Peyer's patch (tissue), 4 donors: ENCODE data around the gene FBXO17. TPM values are rescaled to one million over a fixed set of nuclear protein-coding genes. Genes with fewer than 3 reads are reported as not detected.

Source experiments
- DNase-seq, 3 donors: peaks; one replicate each; pipeline ENCODE4 v3.0.0-alpha.2; 2017 to 2019
- H3K27ac ChIP-seq, 4 donors: fragments of 200-600 bp; sonication (generic); one replicate each; pipeline ENCODE4 v1.5.1; 2016 to 2019
- H3K27me3 ChIP-seq, 2 donors: fragments of 200-600 bp; sonication (generic); one replicate each; pipeline ENCODE4 v1.5.1; 2019
- H3K36me3 ChIP-seq, 3 donors: fragments of 200-600 bp; sonication (generic); one replicate each; pipeline ENCODE4 v1.5.1; 2016 to 2019
- H3K4me1 ChIP-seq, 4 donors: fragments of 200-600 bp; sonication (generic); one replicate each; pipeline ENCODE4 v1.5.1; 2016 to 2019
- H3K4me3 ChIP-seq, 4 donors: fragments of 200-600 bp; sonication (generic); 1 replicate in 3 of 4; 2 replicates in 1 of 4; pipeline ENCODE4 v1.5.1; 2016 to 2019; ENCODE audit warnings: mild to moderate bottlenecking in 1 of 4
- H3K9me3 ChIP-seq, 4 donors: fragments of 200-600 bp; sonication (generic); one replicate each; pipeline ENCODE4 v1.5.1; 2016 to 2019; ENCODE audit warnings: mild to moderate bottlenecking in 1 of 4
- CTCF ChIP-seq, 6 experiments: fragments of 450-650 bp in 4 of 6; fragments of 200-600 bp in 2 of 6; sonication (generic) in 1 of 6; IDR thresholded peaks; one replicate each; pipeline ENCODE4 v1.5.1; 2017 to 2019; ENCODE audit warnings: antibody characterized with exemption in 6 of 6, mild to moderate bottlenecking in 3 of 6, moderate library complexity in 1 of 6
- POLR2A ChIP-seq, 2 donors: fragments of 450-650 bp; IDR thresholded peaks; one replicate each; pipeline ENCODE4 v1.5.1; 2017; ENCODE audit warnings: antibody characterized with exemption in 2 of 2, mild to moderate bottlenecking in 2 of 2, moderate library complexity in 2 of 2
- total RNA-seq, 4 donors: library from RNA; depleted of rRNA; stranded (reverse); fragments of >200 nt; gene quantifications; one replicate each; pipeline ENCODE4 v1.1.0, GENCODE V29; 2016

Gene FBXO17
- total RNA-seq, 4 donors from 2014 or later: 1.4 to 5.4 (median 3.9) TPM

- peaks cover 0 to 10% of the 10 kb centered on the region in 2 donors for H3K27me3 ChIP-seq
- peaks cover 0 to 9% (median 0%) of the 10 kb centered on the region in 4 donors for H3K4me1 ChIP-seq
- H3K9me3 ChIP-seq: peaks cover 0 to 6% (median 0%) of the 10 kb centered on the region in 4 donors
- no peak for DNase-seq
- H3K27ac ChIP-seq: no peak overlapping the region
- no peak overlapping the region for H3K4me3 ChIP-seq
- TF ChIP-seq CTCF (IDR thresholded peaks at IDR 0.05): no peak
- TF ChIP-seq POLR2A (IDR thresholded peaks at IDR 0.05): no peak
- H3K36me3 ChIP-seq: no peaks in the 10 kb centered on the region
Measured at GRCh38 chr19:38978326-38978689, 2.8 kb upstream of the FBXO17 start.

GRCh38 chr19:38977445-38978325 lies 2.1 kb upstream of the FBXO17 start:
- H3K27ac ChIP-seq: no peak overlapping the region
- H3K27me3 ChIP-seq: peaks cover 0 to 10% of the 10 kb centered on the region in 2 donors
- no peak overlapping the region for H3K4me3 ChIP-seq
- TF ChIP-seq CTCF (IDR thresholded peaks at IDR 0.05) (no peak), POLR2A (IDR thresholded peaks at IDR 0.05) (no peak)
- no peaks in the 10 kb centered on the region for H3K36me3 ChIP-seq
- H3K9me3 ChIP-seq: peaks cover 0 to 6% (median 0%) of the 10 kb centered on the region in 4 donors
- peaks cover 0 to 9% (median 0%) of the 10 kb centered on the region in 4 donors for H3K4me1 ChIP-seq
- DNase-seq: no peak

GRCh38 chr19:38975861-38976271 lies 324 bp upstream of the FBXO17 start:
- peaks cover 0 to 10% of the 10 kb centered on the region in 2 donors for H3K27me3 ChIP-seq
- TF ChIP-seq CTCF (IDR thresholded peaks at IDR 0.05): no peak
- no peak for TF ChIP-seq POLR2A (IDR thresholded peaks at IDR 0.05)
- H3K4me3 ChIP-seq: peak overlapping the region; percentile 35 to 55 (median 45)
- H3K36me3 ChIP-seq: no peaks in the 10 kb centered on the region
- DNase-seq: no peak
- peaks cover 0 to 6% (median 0%) of the 10 kb centered on the region in 4 donors for H3K9me3 ChIP-seq
- peaks cover 0 to 9% (median 0%) of the 10 kb centered on the region in 4 donors for H3K4me1 ChIP-seq
- peak overlapping the region; percentile 53 to 77 (median 74) for H3K27ac ChIP-seq

GRCh38 chr19:38974624-38975213 lies 823 bp downstream of the FBXO17 start:
- peak overlapping the region; percentile 35 to 55 (median 45) for H3K4me3 ChIP-seq
- H3K27me3 ChIP-seq: peaks cover 0 to 10% of the 10 kb centered on the region in 2 donors
- DNase-seq: no peak
- TF ChIP-seq POLR2A (IDR thresholded peaks at IDR 0.05): no peak
- TF ChIP-seq CTCF (IDR thresholded peaks at IDR 0.05): no peak
- no peaks in the 10 kb centered on the region for H3K36me3 ChIP-seq
- no peaks in the 10 kb centered on the region for H3K9me3 ChIP-seq
- peak overlapping the region; percentile 53 to 77 (median 74) for H3K27ac ChIP-seq
- H3K4me1 ChIP-seq: peaks cover 0 to 9% (median 0%) of the 10 kb centered on the region in 4 donors

- H3K27ac ChIP-seq: no peak overlapping the region
- DNase-seq: no peak
- H3K9me3 ChIP-seq: no peaks in the 10 kb centered on the region
- peaks cover 0 to 9% (median 0%) of the 10 kb centered on the region in 4 donors for H3K4me1 ChIP-seq
- TF ChIP-seq POLR2A (IDR thresholded peaks at IDR 0.05) (no peak), CTCF (IDR thresholded peaks at IDR 0.05) (no peak)
- no peaks in the 10 kb centered on the region for H3K36me3 ChIP-seq
- peaks cover 0 to 10% of the 10 kb centered on the region in 2 donors for H3K27me3 ChIP-seq
- no peak overlapping the region for H3K4me3 ChIP-seq
Measured at GRCh38 chr19:38971672-38972071, 3.9 kb downstream of the FBXO17 start.
